GM23338 (cell line): Measurements from ENCODE around the gene C4A.
"Not testable (repeated sequence)": the region's sequence is repeated elsewhere in the genome, so short reads cannot be mapped to it uniquely, and the experiment has no call there.

ENCODE experiments used
- EZH2 ChIP-seq: fragments of 200-600 bp; sonication (generic); IDR thresholded peaks from one replicate; pipeline ENCODE4 v1.8.0; 2017; ENCODE audit warnings: antibody characterized with exemption, mild to moderate bottlenecking, low read depth; ENCODE audit not compliant: unreplicated experiment
- POLR2AphosphoS5 ChIP-seq: IDR thresholded peaks from 2 replicates; pipeline ENCODE4 v1.6.1; 2016; ENCODE audit warnings: antibody characterized with exemption, low read depth
- ZNF331 ChIP-seq: fragments of 250-450 bp; sonication (Bioruptor Pico); IDR thresholded peaks from 2 replicates; pipeline ENCODE4 v1.5.0; 2020; ENCODE audit warnings: low read depth, mild to moderate bottlenecking, moderate library complexity
- TF ChIP-seq, protein P1 (sequence below): IDR thresholded peaks from 2 replicates; pipeline ENCODE4 v1.6.1; 2016; ENCODE audit warnings: antibody characterized with exemption
- TF ChIP-seq, protein P2 (sequence below), 2 experiments: fragments of 200-600 bp in 1 of 2; sonication (generic) in 1 of 2; conservative IDR thresholded peaks; 2 replicates each; pipeline versions ENCODE4 v1.5.1 to v1.6.1; 2016 to 2017; ENCODE audit warnings: antibody characterized with exemption in 2 of 2, low read depth in 2 of 2, mild to moderate bottlenecking in 2 of 2, moderate library complexity in 1 of 2
- TF ChIP-seq, protein P3 (sequence below): fragments of 250-450 bp; sonication (Bioruptor Pico); IDR thresholded peaks from 2 replicates; pipeline ENCODE4 v1.5.0; 2020; ENCODE audit warnings: mild to moderate bottlenecking, moderate library complexity

DNA sequence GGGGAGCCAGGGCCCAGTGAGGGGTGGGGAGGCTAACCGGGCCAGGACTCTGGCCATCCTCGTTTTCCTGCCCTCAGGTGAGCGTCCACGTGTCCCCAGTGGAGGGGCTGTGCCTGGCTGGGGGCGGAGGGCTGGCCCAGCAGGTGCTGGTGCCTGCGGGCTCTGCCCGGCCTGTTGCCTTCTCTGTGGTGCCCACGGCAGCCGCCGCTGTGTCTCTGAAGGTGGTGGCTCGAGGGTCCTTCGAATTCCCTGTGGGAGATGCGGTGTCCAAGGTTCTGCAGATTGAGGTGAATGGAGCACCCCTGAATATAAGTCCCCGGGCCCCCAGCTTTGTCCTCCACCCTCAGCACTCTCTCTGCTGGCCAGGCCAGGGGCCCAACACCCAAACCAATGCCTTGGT lies 12.6 kb downstream of the C4A start:
- TF ChIP-seq, protein P1, sequence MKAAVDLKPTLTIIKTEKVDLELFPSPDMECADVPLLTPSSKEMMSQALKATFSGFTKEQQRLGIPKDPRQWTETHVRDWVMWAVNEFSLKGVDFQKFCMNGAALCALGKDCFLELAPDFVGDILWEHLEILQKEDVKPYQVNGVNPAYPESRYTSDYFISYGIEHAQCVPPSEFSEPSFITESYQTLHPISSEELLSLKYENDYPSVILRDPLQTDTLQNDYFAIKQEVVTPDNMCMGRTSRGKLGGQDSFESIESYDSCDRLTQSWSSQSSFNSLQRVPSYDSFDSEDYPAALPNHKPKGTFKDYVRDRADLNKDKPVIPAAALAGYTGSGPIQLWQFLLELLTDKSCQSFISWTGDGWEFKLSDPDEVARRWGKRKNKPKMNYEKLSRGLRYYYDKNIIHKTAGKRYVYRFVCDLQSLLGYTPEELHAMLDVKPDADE: not testable (repeated sequence)
- TF ChIP-seq POLR2AphosphoS5; EZH2; ZNF331 (CRISPR knock-in tag): not testable (repeated sequence)
- TF ChIP-seq, protein P2, sequence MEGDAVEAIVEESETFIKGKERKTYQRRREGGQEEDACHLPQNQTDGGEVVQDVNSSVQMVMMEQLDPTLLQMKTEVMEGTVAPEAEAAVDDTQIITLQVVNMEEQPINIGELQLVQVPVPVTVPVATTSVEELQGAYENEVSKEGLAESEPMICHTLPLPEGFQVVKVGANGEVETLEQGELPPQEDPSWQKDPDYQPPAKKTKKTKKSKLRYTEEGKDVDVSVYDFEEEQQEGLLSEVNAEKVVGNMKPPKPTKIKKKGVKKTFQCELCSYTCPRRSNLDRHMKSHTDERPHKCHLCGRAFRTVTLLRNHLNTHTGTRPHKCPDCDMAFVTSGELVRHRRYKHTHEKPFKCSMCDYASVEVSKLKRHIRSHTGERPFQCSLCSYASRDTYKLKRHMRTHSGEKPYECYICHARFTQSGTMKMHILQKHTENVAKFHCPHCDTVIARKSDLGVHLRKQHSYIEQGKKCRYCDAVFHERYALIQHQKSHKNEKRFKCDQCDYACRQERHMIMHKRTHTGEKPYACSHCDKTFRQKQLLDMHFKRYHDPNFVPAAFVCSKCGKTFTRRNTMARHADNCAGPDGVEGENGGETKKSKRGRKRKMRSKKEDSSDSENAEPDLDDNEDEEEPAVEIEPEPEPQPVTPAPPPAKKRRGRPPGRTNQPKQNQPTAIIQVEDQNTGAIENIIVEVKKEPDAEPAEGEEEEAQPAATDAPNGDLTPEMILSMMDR (conservative IDR thresholded peaks at IDR 0.05; ENCODE audit: low read depth in 2 of 2): not testable (repeated sequence)
- TF ChIP-seq, protein P3, sequence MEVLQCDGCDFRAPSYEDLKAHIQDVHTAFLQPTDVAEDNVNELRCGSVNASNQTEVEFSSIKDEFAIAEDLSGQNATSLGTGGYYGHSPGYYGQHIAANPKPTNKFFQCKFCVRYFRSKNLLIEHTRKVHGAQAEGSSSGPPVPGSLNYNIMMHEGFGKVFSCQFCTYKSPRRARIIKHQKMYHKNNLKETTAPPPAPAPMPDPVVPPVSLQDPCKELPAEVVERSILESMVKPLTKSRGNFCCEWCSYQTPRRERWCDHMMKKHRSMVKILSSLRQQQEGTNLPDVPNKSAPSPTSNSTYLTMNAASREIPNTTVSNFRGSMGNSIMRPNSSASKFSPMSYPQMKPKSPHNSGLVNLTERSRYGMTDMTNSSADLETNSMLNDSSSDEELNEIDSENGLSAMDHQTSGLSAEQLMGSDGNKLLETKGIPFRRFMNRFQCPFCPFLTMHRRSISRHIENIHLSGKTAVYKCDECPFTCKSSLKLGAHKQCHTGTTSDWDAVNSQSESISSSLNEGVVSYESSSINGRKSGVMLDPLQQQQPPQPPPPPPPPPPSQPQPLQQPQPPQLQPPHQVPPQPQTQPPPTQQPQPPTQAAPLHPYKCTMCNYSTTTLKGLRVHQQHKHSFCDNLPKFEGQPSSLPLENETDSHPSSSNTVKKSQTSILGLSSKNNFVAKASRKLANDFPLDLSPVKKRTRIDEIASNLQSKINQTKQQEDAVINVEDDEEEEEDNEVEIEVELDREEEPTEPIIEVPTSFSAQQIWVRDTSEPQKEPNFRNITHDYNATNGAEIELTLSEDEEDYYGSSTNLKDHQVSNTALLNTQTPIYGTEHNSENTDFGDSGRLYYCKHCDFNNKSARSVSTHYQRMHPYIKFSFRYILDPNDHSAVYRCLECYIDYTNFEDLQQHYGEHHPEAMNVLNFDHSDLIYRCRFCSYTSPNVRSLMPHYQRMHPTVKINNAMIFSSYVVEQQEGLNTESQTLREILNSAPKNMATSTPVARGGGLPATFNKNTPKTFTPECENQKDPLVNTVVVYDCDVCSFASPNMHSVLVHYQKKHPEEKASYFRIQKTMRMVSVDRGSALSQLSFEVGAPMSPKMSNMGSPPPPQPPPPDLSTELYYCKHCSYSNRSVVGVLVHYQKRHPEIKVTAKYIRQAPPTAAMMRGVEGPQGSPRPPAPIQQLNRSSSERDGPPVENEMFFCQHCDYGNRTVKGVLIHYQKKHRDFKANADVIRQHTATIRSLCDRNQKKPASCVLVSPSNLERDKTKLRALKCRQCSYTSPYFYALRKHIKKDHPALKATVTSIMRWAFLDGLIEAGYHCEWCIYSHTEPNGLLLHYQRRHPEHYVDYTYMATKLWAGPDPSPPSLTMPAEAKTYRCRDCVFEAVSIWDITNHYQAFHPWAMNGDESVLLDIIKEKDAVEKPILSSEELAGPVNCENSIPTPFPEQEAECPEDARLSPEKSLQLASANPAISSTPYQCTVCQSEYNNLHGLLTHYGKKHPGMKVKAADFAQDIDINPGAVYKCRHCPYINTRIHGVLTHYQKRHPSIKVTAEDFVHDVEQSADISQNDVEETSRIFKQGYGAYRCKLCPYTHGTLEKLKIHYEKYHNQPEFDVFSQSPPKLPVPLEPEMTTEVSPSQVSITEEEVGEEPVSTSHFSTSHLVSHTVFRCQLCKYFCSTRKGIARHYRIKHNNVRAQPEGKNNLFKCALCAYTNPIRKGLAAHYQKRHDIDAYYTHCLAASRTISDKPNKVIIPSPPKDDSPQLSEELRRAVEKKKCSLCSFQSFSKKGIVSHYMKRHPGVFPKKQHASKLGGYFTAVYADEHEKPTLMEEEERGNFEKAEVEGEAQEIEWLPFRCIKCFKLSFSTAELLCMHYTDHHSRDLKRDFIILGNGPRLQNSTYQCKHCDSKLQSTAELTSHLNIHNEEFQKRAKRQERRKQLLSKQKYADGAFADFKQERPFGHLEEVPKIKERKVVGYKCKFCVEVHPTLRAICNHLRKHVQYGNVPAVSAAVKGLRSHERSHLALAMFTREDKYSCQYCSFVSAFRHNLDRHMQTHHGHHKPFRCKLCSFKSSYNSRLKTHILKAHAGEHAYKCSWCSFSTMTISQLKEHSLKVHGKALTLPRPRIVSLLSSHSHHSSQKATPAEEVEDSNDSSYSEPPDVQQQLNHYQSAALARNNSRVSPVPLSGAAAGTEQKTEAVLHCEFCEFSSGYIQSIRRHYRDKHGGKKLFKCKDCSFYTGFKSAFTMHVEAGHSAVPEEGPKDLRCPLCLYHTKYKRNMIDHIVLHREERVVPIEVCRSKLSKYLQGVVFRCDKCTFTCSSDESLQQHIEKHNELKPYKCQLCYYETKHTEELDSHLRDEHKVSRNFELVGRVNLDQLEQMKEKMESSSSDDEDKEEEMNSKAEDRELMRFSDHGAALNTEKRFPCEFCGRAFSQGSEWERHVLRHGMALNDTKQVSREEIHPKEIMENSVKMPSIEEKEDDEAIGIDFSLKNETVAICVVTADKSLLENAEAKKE (CRISPR knock-in tag): not testable (repeated sequence)
